Stimulated activated CD8-positive, alpha-beta memory T cell treated with anti-CD3 and anti-CD28 coated beads, Interleukin-12 subunit alpha, Interleukin-12 subunit beta, amount 100 ng/mL, for 24 hours (primary cell): ENCODE measurements around the gene CARS2.
"Not testable (repeated sequence)": the region's sequence is repeated elsewhere in the genome, so short reads cannot be mapped to it uniquely, and the experiment has no call there.

Experiments used
- DNase-seq: peaks from one replicate; pipeline ENCODE4 v3.0.0-alpha.2; 2020; ENCODE audit errors: extremely low read depth

CARS2 gene

GRCh38 chr13:110706570-110707372 lies 855 bp upstream of the CARS2 start:
- DNase-seq = no peak

- no peak for DNase-seq
These were observed 525 bp downstream of the CARS2 start for GRCh38 chr13:110705356-110705825.

GRCh38 chr13:110702591-110703526 lies 3.1 kb downstream of the CARS2 start:
- DNase-seq = no peak

DNA sequence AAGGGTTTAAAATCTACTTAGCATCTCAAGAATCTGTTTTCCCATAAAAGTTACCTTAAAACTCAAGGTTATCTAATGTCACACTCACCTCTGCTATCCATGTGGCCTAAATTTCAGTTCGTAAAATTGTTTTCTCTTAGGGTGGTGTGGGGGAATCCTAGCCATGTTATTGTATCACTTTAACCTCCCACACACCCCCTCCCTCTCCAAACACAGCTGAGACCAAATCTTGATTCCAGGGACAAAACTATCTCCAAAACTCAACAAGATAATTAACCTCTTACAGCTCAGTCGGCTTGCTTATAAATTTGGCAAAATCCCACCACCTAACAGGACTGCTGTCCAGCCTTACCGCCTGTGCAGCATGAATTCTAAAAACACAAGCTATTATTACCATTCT lies 3.8 kb downstream of the CARS2 start:
- no peak for DNase-seq

DNA sequence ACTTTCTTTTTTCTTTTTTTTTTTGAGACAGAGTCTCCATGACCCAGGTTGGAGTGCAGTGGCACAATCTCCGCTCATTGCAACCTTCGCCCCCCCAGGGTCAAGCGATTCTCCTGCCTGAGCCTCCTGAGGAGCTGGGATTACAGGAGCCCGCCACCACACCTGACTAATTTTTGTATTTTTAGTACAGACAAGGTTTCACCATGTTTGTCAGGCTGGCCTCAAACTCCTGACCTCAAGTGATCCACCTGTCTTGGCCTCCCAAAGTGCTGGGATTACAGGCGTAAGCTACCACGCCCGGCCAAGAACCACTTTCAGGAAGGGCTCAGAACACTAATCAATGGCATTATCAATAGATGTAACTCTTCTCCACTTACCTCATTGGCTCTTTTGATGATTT lies 4.9 kb downstream of the CARS2 start:
- not testable (repeated sequence) for DNase-seq

DNA sequence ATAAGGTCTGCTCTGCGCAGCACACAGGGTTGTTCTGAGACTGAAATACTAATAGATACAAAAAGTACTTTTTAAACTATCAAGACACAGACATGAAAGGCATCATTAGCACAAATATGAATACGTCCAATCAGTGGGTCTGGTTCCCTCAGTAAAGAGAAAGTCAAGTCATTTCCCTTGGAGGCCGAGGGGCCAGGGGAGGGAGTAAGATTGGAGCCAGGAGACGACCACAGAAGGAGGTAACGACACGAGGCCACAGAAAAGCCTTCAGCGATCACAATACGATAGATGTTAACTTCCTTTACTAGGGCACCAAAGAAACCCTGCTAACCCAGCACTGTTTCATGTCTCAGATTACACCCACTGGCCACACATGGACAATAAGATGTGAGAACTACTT lies 5.3 kb downstream of the CARS2 start:
- no peak for DNase-seq

DNA sequence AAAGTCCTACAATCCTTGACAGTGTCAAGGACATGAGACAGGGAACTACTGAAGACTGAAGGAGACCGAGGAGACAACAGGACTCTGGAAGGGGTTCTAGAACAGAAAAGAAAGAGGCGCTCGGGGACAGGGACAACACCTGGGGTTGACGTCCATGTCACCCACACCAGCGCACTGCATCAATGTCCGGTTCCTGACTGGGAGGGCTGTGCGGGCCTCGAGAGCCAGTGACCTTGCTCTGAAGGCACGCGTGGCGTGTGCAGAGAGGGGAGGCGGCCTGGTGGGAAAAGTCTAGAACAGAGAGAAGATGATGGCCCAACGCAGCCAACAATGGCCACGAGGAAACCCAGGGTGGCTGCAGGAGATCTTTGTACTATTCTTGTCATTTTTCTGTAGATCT lies 5.7 kb downstream of the CARS2 start:
- DNase-seq = no peak

DNA sequence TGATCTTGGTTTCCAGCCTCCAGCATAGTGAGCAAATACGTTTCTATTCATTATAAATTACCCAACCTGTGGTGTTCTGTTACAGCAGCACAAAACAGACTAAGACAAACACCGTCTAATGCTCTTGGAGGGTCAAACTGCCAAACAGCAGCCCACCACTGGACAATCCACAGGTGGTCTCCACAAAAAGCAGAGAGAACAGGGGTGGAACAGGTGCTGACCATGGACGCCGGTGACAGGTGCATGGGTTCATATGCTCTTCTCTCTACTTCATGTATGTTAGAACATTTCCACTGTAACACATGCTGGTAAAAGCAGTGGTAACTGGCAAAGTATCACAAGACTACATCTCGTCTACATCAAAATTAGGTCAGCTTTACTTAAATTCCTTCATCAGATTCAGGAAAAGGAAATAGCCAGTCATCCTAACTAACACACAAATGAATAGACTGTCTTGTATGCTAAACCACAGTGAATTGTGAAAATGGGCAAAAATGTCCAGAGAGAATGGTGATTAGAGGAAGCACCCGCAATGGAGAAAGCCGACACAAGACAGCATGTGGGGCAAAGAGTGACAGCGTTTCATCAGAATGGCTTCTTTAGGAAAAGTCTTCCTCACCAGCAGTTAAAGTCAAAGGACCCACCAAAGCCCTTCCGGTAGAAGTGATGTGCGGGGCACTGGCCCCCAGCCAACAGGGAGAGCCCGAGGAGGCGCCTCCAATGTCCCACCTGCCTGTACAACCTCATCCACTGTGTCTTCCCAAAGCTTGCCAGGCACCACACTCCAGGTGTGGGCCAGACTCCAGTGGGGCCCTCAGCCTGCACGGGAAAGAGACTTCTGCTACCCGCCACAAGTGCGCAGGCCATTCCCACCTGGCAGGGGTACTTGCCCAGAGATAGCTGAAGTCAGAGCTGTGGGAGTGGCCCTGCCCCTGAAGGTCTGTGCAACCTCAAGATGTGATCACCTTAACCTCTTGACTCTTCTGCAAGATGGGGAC lies 6.5 kb downstream of the CARS2 start:
- DNase-seq = no peak

GRCh38 chr13:110698689-110699088 lies 7.2 kb downstream of the CARS2 start:
- no peak for DNase-seq

- no peak for DNase-seq
These were observed 8.1 kb downstream of the CARS2 start for GRCh38 chr13:110697842-110698241.

GRCh38 chr13:110696776-110697175 lies 9.1 kb downstream of the CARS2 start:
- no peak for DNase-seq

DNA sequence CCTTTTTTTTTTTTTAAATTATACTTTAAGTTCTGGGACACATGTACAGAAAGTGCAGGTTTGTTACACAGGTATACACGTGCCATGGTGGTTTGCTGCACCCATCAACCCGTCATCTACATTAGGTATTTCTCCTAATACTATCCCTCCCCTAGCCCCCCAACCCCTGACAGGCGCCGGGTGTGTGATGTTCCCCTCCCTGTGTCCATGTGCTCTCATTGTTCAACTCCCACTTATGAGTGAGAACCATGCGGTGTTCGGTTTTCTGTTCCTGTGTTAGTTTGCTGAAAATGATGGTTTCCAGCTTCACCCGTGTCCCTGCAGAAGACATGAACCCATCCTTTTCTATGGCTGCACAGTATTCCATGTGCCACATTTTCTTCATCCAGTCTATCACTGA lies 10.1 kb downstream of the CARS2 start:
- not testable (repeated sequence) for DNase-seq

DNA sequence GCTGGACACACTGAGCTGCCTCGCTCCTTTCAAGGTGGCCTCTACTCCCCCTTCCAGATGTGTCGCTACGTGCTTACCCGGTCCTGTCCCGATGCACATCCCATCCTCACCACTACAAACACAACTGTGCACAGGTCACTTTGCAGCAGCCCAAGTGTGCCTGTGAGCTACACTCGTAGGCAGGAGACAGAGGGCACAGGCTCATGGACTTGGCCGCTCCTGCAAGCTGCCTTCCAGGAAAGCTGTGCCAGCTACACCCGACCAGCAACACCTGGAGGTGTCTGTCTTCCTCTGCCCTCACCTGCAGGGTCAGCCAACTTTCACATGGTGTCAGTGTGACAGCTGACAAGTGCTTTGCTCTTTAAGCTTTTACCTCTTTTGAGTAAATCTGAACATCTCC lies 15.4 kb downstream of the CARS2 start:
- DNase-seq = no peak

DNA sequence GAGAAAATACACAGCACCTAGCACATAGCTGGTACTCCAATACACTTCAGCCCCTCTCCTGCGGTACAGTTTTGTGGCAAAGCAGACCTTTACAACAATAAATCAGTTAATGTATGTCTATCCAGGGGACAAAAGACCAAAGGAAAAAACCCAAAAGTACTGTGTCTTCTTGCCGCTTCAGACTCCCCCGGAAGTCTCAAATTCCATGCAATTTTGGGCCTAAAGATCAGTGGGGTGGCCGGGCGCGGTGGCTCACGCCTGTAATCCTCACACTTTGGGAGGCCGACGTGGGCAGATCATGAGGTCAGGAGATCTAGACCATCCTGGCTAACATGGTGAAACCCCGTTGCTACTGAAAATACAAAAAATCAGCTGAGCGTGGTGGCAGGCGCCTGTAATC lies 16.2 kb downstream of the CARS2 start:
- no peak for DNase-seq

- no peak for DNase-seq
These were observed 16.9 kb downstream of the CARS2 start for GRCh38 chr13:110689041-110689440.

DNA sequence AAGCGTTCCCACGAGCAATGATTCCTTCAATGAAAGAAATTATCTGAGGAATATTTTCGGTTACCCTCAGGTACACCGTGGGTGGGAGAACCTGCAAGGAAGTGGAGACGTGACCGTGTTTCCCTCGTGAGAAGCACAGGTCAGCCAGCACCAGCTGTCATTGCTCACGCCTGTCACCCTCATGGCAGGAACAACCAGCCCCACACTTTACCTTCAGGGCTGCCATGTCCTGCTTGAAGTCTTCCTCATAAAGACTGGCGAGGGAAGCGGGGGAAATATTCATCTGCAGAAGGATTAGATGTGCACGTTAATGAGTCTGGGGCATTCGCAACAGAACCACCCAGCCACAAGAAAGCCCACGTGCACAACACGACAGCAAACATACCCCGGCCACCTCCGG lies 18.2 kb downstream of the CARS2 start:
- DNase-seq = no peak

DNA sequence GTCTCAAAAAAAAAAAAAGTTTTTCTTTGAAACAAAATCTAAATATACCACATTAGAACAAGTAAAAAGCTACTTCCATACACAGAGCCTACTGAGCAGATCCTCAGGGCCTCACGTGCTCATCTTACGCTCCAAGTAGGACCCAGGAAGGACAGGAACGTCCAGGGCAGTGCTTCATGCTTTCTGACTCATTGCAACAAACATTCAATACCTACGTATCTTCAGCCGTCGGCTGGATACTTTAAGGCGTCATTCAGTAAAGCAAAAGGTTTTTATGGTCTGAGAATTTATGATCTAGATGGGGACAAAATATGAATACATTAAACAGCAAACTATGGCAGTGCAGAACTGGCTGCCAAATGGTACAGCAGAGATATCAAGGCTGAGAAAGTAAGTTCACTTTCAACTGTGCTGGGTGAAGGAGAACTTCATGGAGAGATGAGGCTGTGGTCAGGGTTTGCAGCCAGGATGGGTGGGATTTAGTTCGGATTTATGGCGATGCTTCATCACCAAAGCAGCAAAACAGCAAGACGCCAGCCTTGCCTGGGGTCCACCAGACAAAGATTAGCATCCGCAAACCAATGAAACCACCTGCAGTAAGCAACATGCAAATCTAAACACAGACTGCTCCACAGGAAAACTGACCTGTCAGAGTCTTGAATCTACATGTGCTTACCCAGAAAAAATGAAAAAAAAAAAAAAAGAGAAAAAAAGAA lies 20.5 kb downstream of the CARS2 start:
- no peak for DNase-seq

GRCh38 chr13:110684388-110685056 lies 21.4 kb downstream of the CARS2 start:
- DNase-seq = no peak

DNA sequence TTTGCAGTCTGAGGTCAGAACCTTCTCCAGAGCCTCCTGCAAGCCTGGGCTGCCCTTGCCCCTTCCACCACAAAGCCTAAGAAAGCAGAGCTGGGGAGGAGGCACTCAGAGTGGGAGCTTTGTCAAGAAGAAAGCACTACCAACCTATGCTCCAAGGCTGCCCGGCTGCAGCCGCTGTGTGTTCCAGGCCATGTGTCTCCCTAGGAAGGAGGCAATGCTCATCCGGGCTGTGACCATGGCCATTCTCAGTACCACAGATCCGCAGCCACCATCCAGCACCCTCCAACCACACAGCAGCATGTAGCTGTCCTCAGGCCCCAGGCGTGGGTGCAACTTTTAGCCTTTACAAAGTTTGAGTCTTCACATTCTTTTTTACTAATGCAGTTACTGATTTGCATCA lies 22.0 kb downstream of the CARS2 start:
- DNase-seq = no peak

- no peak for DNase-seq
These were observed 22.6 kb downstream of the CARS2 start for GRCh38 chr13:110683203-110683883.
